GM06990 (cell line): ENCODE data around the gene METAP2.

Experiments used
- DNase-seq: peaks from one replicate; pipeline ENCODE4 v3.0.0-alpha.2; 2011; ENCODE audit not compliant: insufficient read length; ENCODE audit errors: extremely low read depth
- H3K27me3 ChIP-seq: replicated peaks from 2 replicates; pipeline ENCODE4 v1.6.0; 2011; ENCODE audit warnings: low read length; ENCODE audit not compliant: control insufficient read depth, insufficient read depth
- H3K36me3 ChIP-seq: 2 replicates; pipeline ENCODE4 v1.5.1; 2011; ENCODE audit warnings: low read length; ENCODE audit not compliant: control insufficient read depth, insufficient read depth
- H3K4me3 ChIP-seq: replicated peaks from 2 replicates; pipeline ENCODE4 v1.5.1; 2011; ENCODE audit warnings: low read depth, mild to moderate bottlenecking, control low read depth, low read length
- CTCF ChIP-seq: IDR thresholded peaks from 2 replicates; pipeline ENCODE4 v1.5.1; 2011; ENCODE audit warnings: low read length, control low read depth, mild to moderate bottlenecking, inconsistent platforms; ENCODE audit not compliant: insufficient read depth, poor library complexity, severe bottlenecking

Gene METAP2

GRCh38 chr12:95473884-95474659 is at the start of gene METAP2:
Gene METAP2 (plus strand): TSS chr12:95474152. CDS start chr12:95474180, 28 bp downstream.
- peak within 1 kb of the TSS; percentile 73 for H3K4me3 ChIP-seq
- H3K27me3 ChIP-seq = no peaks in the 10 kb centered on the region
- peak; percentile 94 for DNase-seq
- no peak for TF ChIP-seq CTCF
- no peaks in the 10 kb centered on the region; the same call in 1 of the 2 replicates for H3K36me3 ChIP-seq

DNA sequence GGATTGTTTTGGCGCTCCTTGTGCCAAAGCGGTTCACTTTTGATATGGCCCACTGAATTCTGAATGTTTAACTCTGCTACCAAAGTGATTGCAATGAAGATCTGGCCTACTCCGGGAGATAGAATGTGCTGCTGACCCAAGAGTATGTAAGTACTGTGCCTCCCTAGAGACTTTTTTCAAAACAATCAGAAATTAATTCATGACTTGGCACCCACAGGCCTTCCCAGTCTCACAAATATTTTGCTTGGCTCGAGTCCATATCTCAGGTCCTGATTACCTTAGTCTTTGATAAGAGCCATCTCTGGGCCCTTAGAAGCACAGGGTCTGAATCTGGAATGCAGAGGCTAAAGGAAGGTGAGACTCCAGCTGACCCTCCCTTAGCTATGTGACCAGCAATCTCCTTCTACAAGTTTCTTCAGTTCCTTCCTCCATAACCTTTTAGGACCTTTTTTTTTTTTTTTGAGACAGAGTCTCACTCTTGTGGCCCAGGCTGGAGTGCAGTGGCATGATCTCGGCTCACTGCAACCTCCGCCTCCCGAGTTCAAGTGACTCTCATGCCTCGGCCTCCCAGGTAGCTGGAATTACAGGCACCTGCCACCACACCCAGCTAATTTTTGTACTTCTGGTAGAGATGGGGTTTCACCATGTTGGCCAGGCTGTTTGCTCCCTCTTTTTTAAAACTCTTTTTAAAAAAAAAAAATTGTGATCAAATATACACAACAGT is 49.5 kb upstream of the METAP2 start:
- H3K27me3 ChIP-seq = no peaks in the 10 kb centered on the region
- H3K36me3 ChIP-seq = no peaks in the 10 kb centered on the region
- H3K4me3 ChIP-seq = no peak overlapping the region
- TF ChIP-seq CTCF = no peak
- DNase-seq = no peak

GRCh38 chr12:95429172-95429510 is 44.8 kb upstream of the METAP2 start:
- no peak for DNase-seq
- no peak for TF ChIP-seq CTCF
- Histone ChIP-seq H3K4me3 (no peak overlapping the region), H3K27me3 (no peaks in the 10 kb centered on the region), H3K36me3 (no peaks in the 10 kb centered on the region)

GRCh38 chr12:95431120-95431519 is 42.8 kb upstream of the METAP2 start:
- TF ChIP-seq CTCF = no peak
- H3K4me3 ChIP-seq = no peak overlapping the region
- H3K36me3 ChIP-seq = no peaks in the 10 kb centered on the region
- no peak for DNase-seq
- H3K27me3 ChIP-seq = no peaks in the 10 kb centered on the region

GRCh38 chr12:95435355-95435754 is 38.6 kb upstream of the METAP2 start:
- Histone ChIP-seq H3K4me3 (no peak overlapping the region), H3K36me3 (no peaks in the 10 kb centered on the region), H3K27me3 (no peaks in the 10 kb centered on the region)
- no peak for DNase-seq
- TF ChIP-seq CTCF = no peak
